SK-N-SH treated with all-trans-retinoic acid at 6 μM for 48 hours (cell line): ENCODE data around the gene RAPSN.

Experiments used
- ATAC-seq: fragments of 200-7000 bp; cut with Tn5 transposase; 3 replicates; pipeline ENCODE4 v1.9.1; 2020; ENCODE audit warnings: mild to moderate bottlenecking, moderate library complexity
- ARNTL ChIP-seq: fragments of 450-650 bp; formaldehyde crosslinking; IDR thresholded peaks from 2 replicates; pipeline ENCODE4 v1.5.0; 2020; ENCODE audit warnings: low read depth, mild to moderate bottlenecking, moderate library complexity, borderline replicate concordance
- BACH2 ChIP-seq: fragments of 250-450 bp; sonication (Bioruptor Pico); IDR thresholded peaks from 2 replicates; pipeline ENCODE4 v1.9.0; 2021; ENCODE audit warnings: mild to moderate bottlenecking, borderline replicate concordance
- CREB5 ChIP-seq: fragments of 250-450 bp; sonication (Bioruptor Pico); IDR thresholded peaks from 2 replicates; pipeline ENCODE4 v1.5.1; 2020; ENCODE audit warnings: low read depth, mild to moderate bottlenecking, moderate library complexity
- CSDC2 ChIP-seq: fragments of 250-450 bp; sonication (Bioruptor Pico); IDR thresholded peaks from 2 replicates; pipeline ENCODE4 v1.5.0; 2020; ENCODE audit warnings: mild to moderate bottlenecking, moderate library complexity
- CSRNP3 ChIP-seq: fragments of 250-450 bp; sonication (Bioruptor Pico); IDR thresholded peaks from 2 replicates; pipeline ENCODE4 v1.5.1; 2021; ENCODE audit warnings: mild to moderate bottlenecking, moderate library complexity
- ESRRG ChIP-seq: fragments of 250-450 bp; sonication (Bioruptor Pico); IDR thresholded peaks from 2 replicates; pipeline ENCODE4 v1.6.1; 2021; ENCODE audit warnings: mild to moderate bottlenecking
- GLIS3 ChIP-seq: fragments of 250-450 bp; sonication (Bioruptor Pico); IDR thresholded peaks from 2 replicates; pipeline ENCODE4 v1.5.0; 2020; ENCODE audit warnings: mild to moderate bottlenecking, moderate library complexity
- ISL1 ChIP-seq: fragments of 250-450 bp; sonication (Bioruptor Pico); IDR thresholded peaks from 2 replicates; pipeline ENCODE4 v2.1.2; 2022; ENCODE audit warnings: mild to moderate bottlenecking, moderate library complexity
- OSR1 ChIP-seq: fragments of 250-450 bp; sonication (Bioruptor Pico); IDR thresholded peaks from 2 replicates; pipeline ENCODE4 v1.8.0; 2022; ENCODE audit warnings: moderate library complexity, mild to moderate bottlenecking, inconsistent platforms
- PATZ1 ChIP-seq: fragments of 250-450 bp; sonication (Bioruptor Pico); IDR thresholded peaks from 2 replicates; pipeline ENCODE4 v1.8.0; 2020; ENCODE audit warnings: mild to moderate bottlenecking, moderate library complexity, borderline replicate concordance
- PPARA ChIP-seq: fragments of 250-450 bp; sonication (Bioruptor Pico); IDR thresholded peaks from 2 replicates; pipeline ENCODE4 v1.5.0; 2020; ENCODE audit warnings: mild to moderate bottlenecking, borderline replicate concordance
- RARB ChIP-seq: fragments of 250-450 bp; sonication (Bioruptor Pico); IDR thresholded peaks from 2 replicates; pipeline ENCODE4 v1.8.0; 2021; ENCODE audit warnings: mild to moderate bottlenecking, moderate library complexity
- TCF4 ChIP-seq: fragments of 250-450 bp; sonication (Bioruptor Pico); IDR thresholded peaks from 2 replicates; pipeline ENCODE4 v1.8.0; 2021; ENCODE audit warnings: mild to moderate bottlenecking, moderate library complexity, borderline replicate concordance
- TOX ChIP-seq: fragments of 250-450 bp; sonication (Bioruptor Pico); IDR thresholded peaks from 2 replicates; pipeline ENCODE4 v1.8.0; 2021; ENCODE audit warnings: mild to moderate bottlenecking, moderate library complexity, borderline replicate concordance
- TSHZ2 ChIP-seq: fragments of 250-450 bp; sonication (Bioruptor Pico); IDR thresholded peaks from 2 replicates; pipeline ENCODE4 v1.5.0; 2020; ENCODE audit warnings: mild to moderate bottlenecking, moderate library complexity
- ZC3H10 ChIP-seq: fragments of 250-450 bp; sonication (Bioruptor Pico); IDR thresholded peaks from 2 replicates; pipeline ENCODE4 v1.5.1; 2021; ENCODE audit warnings: mild to moderate bottlenecking, moderate library complexity
- ZFP3 ChIP-seq: fragments of 250-450 bp; sonication (Bioruptor Pico); IDR thresholded peaks from 2 replicates; pipeline ENCODE4 v1.5.0; 2020; ENCODE audit warnings: mild to moderate bottlenecking, moderate library complexity
- ZFP30 ChIP-seq: fragments of 450-650 bp; formaldehyde crosslinking; IDR thresholded peaks from 2 replicates; pipeline ENCODE4 v1.5.0; 2022; ENCODE audit warnings: mild to moderate bottlenecking, moderate library complexity
- ZNF565 ChIP-seq: fragments of 450-650 bp; formaldehyde crosslinking; conservative IDR thresholded peaks from 2 replicates; pipeline ENCODE4 v1.5.0; 2020; ENCODE audit warnings: low read depth, mild to moderate bottlenecking, moderate library complexity
- ZNF70 ChIP-seq: fragments of 450-650 bp; formaldehyde crosslinking; IDR thresholded peaks from 2 replicates; pipeline ENCODE4 v1.5.0; 2020; ENCODE audit warnings: mild to moderate bottlenecking, moderate library complexity
- ZNF8 ChIP-seq: fragments of 450-650 bp; formaldehyde crosslinking; IDR thresholded peaks from 2 replicates; pipeline ENCODE4 v1.5.0; 2020; ENCODE audit warnings: mild to moderate bottlenecking, moderate library complexity
- TF ChIP-seq, protein P1 (sequence below): fragments of 250-450 bp; sonication (Bioruptor Pico); IDR thresholded peaks from 2 replicates; pipeline ENCODE4 v1.8.0; 2021; ENCODE audit warnings: low read depth, mild to moderate bottlenecking, moderate library complexity, borderline replicate concordance

RAPSN gene

GRCh38 chr11:47453365-47453764, 4.4 kb upstream of the RAPSN start:
- TF ChIP-seq ZFP3 (CRISPR knock-in tag) = no peak
- TF ChIP-seq ZNF70 (CRISPR knock-in tag) = no peak
- TF ChIP-seq, protein P1, sequence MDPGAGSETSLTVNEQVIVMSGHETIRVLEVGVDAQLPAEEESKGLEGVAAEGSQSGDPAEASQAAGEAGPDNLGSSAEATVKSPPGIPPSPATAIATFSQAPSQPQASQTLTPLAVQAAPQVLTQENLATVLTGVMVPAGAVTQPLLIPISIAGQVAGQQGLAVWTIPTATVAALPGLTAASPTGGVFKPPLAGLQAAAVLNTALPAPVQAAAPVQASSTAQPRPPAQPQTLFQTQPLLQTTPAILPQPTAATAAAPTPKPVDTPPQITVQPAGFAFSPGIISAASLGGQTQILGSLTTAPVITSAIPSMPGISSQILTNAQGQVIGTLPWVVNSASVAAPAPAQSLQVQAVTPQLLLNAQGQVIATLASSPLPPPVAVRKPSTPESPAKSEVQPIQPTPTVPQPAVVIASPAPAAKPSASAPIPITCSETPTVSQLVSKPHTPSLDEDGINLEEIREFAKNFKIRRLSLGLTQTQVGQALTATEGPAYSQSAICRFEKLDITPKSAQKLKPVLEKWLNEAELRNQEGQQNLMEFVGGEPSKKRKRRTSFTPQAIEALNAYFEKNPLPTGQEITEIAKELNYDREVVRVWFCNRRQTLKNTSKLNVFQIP (CRISPR knock-in tag) = no peak
- TF ChIP-seq PATZ1 (CRISPR knock-in tag) = no peak
- no peak for TF ChIP-seq CSRNP3 (CRISPR knock-in tag)
- no peak for TF ChIP-seq ZC3H10 (CRISPR knock-in tag)
- TF ChIP-seq ESRRG (CRISPR knock-in tag) = no peak
- TF ChIP-seq ISL1 (CRISPR knock-in tag) = no peak
- TF ChIP-seq GLIS3 (CRISPR knock-in tag) = no peak
- no peak for TF ChIP-seq OSR1
- TF ChIP-seq ZNF565 = no peak
- no peak for ATAC-seq

GRCh38 chr11:47451990-47452389, 3.1 kb upstream of the RAPSN start:
- ATAC-seq = no peak
- TF ChIP-seq TSHZ2 (no peak), GLIS3 (CRISPR knock-in tag) (no peak), ZFP3 (CRISPR knock-in tag) (no peak), OSR1 (no peak), CSRNP3 (CRISPR knock-in tag) (no peak), ZNF565 (no peak), ZNF8 (CRISPR knock-in tag) (no peak), ZFP30 (no peak), ESRRG (CRISPR knock-in tag) (no peak), BACH2 (CRISPR knock-in tag) (no peak)

DNA sequence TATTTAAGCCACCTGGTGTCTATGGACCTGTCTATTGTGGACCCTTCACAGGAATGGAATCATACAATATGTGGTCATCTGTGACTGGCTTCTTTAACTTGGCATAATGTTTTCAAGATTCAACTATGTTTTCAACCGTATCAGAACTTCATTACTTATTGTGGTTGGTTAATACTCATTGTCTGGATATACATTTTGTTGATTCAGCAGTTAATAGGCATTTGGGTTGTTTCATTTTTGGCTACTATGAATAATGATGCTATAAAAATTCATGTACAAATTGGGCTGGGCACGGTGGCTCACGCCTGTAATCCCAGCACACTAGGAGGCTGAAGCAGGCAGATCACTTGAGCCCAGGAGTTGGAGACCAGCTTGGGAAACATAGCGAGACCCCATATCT, 2.5 kb upstream of the RAPSN start:
- no peak for ATAC-seq
- TF ChIP-seq TCF4 (no peak), CREB5 (no peak), ISL1 (CRISPR knock-in tag) (no peak), ZNF70 (CRISPR knock-in tag) (no peak)

- no peak for ATAC-seq
- TF ChIP-seq RARB (CRISPR knock-in tag) = no peak
- TF ChIP-seq, protein P1 (CRISPR knock-in tag) = no peak
- TF ChIP-seq ARNTL (CRISPR knock-in tag) = no peak
- TF ChIP-seq TCF4 = no peak
- no peak for TF ChIP-seq CSDC2 (CRISPR knock-in tag)
- no peak for TF ChIP-seq GLIS3 (CRISPR knock-in tag)
- no peak for TF ChIP-seq ESRRG (CRISPR knock-in tag)
- TF ChIP-seq ZFP30 = no peak
- no peak for TF ChIP-seq ISL1 (CRISPR knock-in tag)
- TF ChIP-seq ZNF70 (CRISPR knock-in tag) = no peak
- TF ChIP-seq BACH2 (CRISPR knock-in tag) = no peak
- no peak for TF ChIP-seq PPARA (CRISPR knock-in tag)
- no peak for TF ChIP-seq OSR1
- TF ChIP-seq ZFP3 (CRISPR knock-in tag) = no peak
- no peak for TF ChIP-seq ZC3H10 (CRISPR knock-in tag)
- TF ChIP-seq TOX (CRISPR knock-in tag) = no peak
Measured at GRCh38 chr11:47449541-47449940, 605 bp upstream of the RAPSN start.
